Suprapubic skin (tissue), 4 donors: ENCODE results near the gene DYNLRB2. TPM values are rescaled to one million over a fixed set of nuclear protein-coding genes. Genes with fewer than 3 reads are reported as not detected.

ENCODE experiments used
- DNase-seq, 2 donors: peaks; one replicate each; pipeline ENCODE4 v3.0.0-alpha.2; 2019; ENCODE audit warnings: low spot score in 2 of 2
- H3K27ac ChIP-seq: fragments of 200-600 bp; sonication (generic); one replicate; pipeline ENCODE4 v1.5.1; 2019
- H3K27me3 ChIP-seq: fragments of 200-600 bp; sonication (generic); one replicate; pipeline ENCODE4 v1.5.1; 2019
- H3K36me3 ChIP-seq: fragments of 200-600 bp; sonication (generic); one replicate; pipeline ENCODE4 v1.5.1; 2019
- H3K4me1 ChIP-seq: fragments of 200-600 bp; sonication (generic); one replicate; pipeline ENCODE4 v1.5.1; 2019
- H3K4me3 ChIP-seq: fragments of 200-600 bp; sonication (generic); one replicate; pipeline ENCODE4 v1.5.1; 2019; ENCODE audit warnings: mild to moderate bottlenecking
- H3K9me3 ChIP-seq: fragments of 200-600 bp; sonication (generic); one replicate; pipeline ENCODE4 v1.5.1; 2019
- CTCF ChIP-seq, 2 donors: fragments of 200-600 bp in 1 of 2; fragments of 450-650 bp in 1 of 2; sonication (generic) in 1 of 2; IDR thresholded peaks; one replicate each; pipeline ENCODE4 v1.5.1; 2016 to 2019; ENCODE audit warnings: antibody characterized with exemption in 2 of 2, mild to moderate bottlenecking in 1 of 2, moderate library complexity in 1 of 2
- EP300 ChIP-seq: sonication (generic); formaldehyde crosslinking; IDR thresholded peaks from one replicate; pipeline ENCODE4 v1.6.1; 2017; ENCODE audit warnings: antibody characterized with exemption
- POLR2A ChIP-seq, 2 donors: fragments of 450-650 bp; IDR thresholded peaks; one replicate each; pipeline ENCODE4 v1.6.1; 2017; ENCODE audit warnings: antibody characterized with exemption in 2 of 2, mild to moderate bottlenecking in 2 of 2, moderate library complexity in 2 of 2
- POLR2AphosphoS5 ChIP-seq, 3 donors: sonication (generic); formaldehyde crosslinking; IDR thresholded peaks; one replicate each; pipeline ENCODE4 v1.6.1; 2017; ENCODE audit warnings: antibody characterized with exemption in 3 of 3
- WGBS: methylation state at CpG from one replicate; pipeline ENCODE4 v1.1.5; 2018; 5-methylcytosine and 5-hydroxymethylcytosine counted together
- total RNA-seq, 4 donors: library from RNA; depleted of rRNA; stranded (reverse); fragments of >200 nt; gene quantifications; one replicate each; pipeline ENCODE4 v1.1.0, GENCODE V29; 2016

The DYNLRB2 gene
- total RNA-seq, 4 donors from 2014 or later, result 2.4 to 5.4 (median 3.8) TPM

GRCh38 chr16:80525420-80525819, 15.4 kb upstream of the DYNLRB2 start:
- H3K4me3 ChIP-seq, result no peak overlapping the region
- peaks cover 6% of the 10 kb centered on the region for H3K4me1 ChIP-seq
- H3K27me3 ChIP-seq, result peaks cover 4% of the 10 kb centered on the region
- H3K36me3 ChIP-seq, result no peaks in the 10 kb centered on the region
- no peak for DNase-seq
- no peak for TF ChIP-seq POLR2AphosphoS5 (IDR thresholded peaks at IDR 0.05)
- no peak for TF ChIP-seq EP300
- no peak for TF ChIP-seq CTCF (IDR thresholded peaks at IDR 0.05)
- no peak for TF ChIP-seq POLR2A (IDR thresholded peaks at IDR 0.05)
- H3K27ac ChIP-seq, result no peak overlapping the region
- no peaks in the 10 kb centered on the region for H3K9me3 ChIP-seq
- 85% methylated on average over 4 of the region's 4 CpGs for WGBS

GRCh38 chr16:80526418-80527061, 14.3 kb upstream of the DYNLRB2 start:
- H3K27me3 ChIP-seq, result peaks cover 4% of the 10 kb centered on the region
- no peak for TF ChIP-seq EP300
- peak; percentile 69 to 82 for TF ChIP-seq CTCF (IDR thresholded peaks at IDR 0.05)
- TF ChIP-seq POLR2AphosphoS5 (IDR thresholded peaks at IDR 0.05), result no peak
- TF ChIP-seq POLR2A (IDR thresholded peaks at IDR 0.05), result no peak
- H3K9me3 ChIP-seq, result no peaks in the 10 kb centered on the region
- no peak overlapping the region for H3K4me3 ChIP-seq
- no peaks in the 10 kb centered on the region for H3K36me3 ChIP-seq
- H3K4me1 ChIP-seq, result peaks cover 6% of the 10 kb centered on the region
- WGBS, result 32% methylated on average over 6 of the region's 6 CpGs
- DNase-seq, result no peak
- no peak overlapping the region for H3K27ac ChIP-seq

- no peak overlapping the region for H3K4me3 ChIP-seq
- WGBS, result 55% methylated on average over 5 of the region's 5 CpGs
- no peaks in the 10 kb centered on the region for H3K36me3 ChIP-seq
- no peak overlapping the region for H3K27ac ChIP-seq
- peaks cover 6% of the 10 kb centered on the region for H3K4me1 ChIP-seq
- DNase-seq, result no peak
- peaks cover 4% of the 10 kb centered on the region for H3K27me3 ChIP-seq
- no peaks in the 10 kb centered on the region for H3K9me3 ChIP-seq
- no peak for TF ChIP-seq POLR2AphosphoS5 (IDR thresholded peaks at IDR 0.05)
- TF ChIP-seq CTCF (IDR thresholded peaks at IDR 0.05), result peak in 1 of 2 donors; percentile 32
These were observed 13.5 kb upstream of the DYNLRB2 start for GRCh38 chr16:80527297-80527696.

- TF ChIP-seq EP300 (no peak), POLR2A (IDR thresholded peaks at IDR 0.05) (no peak), CTCF (IDR thresholded peaks at IDR 0.05) (no peak), POLR2AphosphoS5 (IDR thresholded peaks at IDR 0.05) (no peak)
- H3K4me1 ChIP-seq, result peaks cover 6% of the 10 kb centered on the region
- 78% methylated on average over 4 of the region's 4 CpGs for WGBS
- H3K9me3 ChIP-seq, result no peaks in the 10 kb centered on the region
- no peak overlapping the region for H3K27ac ChIP-seq
- peaks cover 28% of the 10 kb centered on the region for H3K27me3 ChIP-seq
- no peak for DNase-seq
- no peak overlapping the region for H3K4me3 ChIP-seq
- no peaks in the 10 kb centered on the region for H3K36me3 ChIP-seq
These were observed 10.3 kb upstream of the DYNLRB2 start for GRCh38 chr16:80530479-80530878.

GRCh38 chr16:80536238-80536637, 4.6 kb upstream of the DYNLRB2 start:
- peaks cover 40% of the 10 kb centered on the region for H3K27me3 ChIP-seq
- no peak for TF ChIP-seq CTCF (IDR thresholded peaks at IDR 0.05)
- TF ChIP-seq POLR2A (IDR thresholded peaks at IDR 0.05), result no peak
- no peak for TF ChIP-seq EP300
- no peak for TF ChIP-seq POLR2AphosphoS5 (IDR thresholded peaks at IDR 0.05)
- H3K9me3 ChIP-seq, result no peaks in the 10 kb centered on the region
- no peaks in the 10 kb centered on the region for H3K36me3 ChIP-seq
- no peak overlapping the region for H3K27ac ChIP-seq
- H3K4me3 ChIP-seq, result no peak overlapping the region
- 51% methylated on average over 2 of the region's 2 CpGs for WGBS
- DNase-seq, result no peak
- H3K4me1 ChIP-seq, result peaks cover 9% of the 10 kb centered on the region
